ENCODE data around the gene METAP2. TPM values are rescaled to one million over a fixed set of nuclear protein-coding genes. Genes with fewer than 3 reads are reported as not detected.

Gene METAP2
- total and polyA plus RNA-seq, 2 donors (not counting 3 experiments of a cell fraction or from before 2014, with no cell fraction given), result 28.5 to 105 TPM

DNA sequence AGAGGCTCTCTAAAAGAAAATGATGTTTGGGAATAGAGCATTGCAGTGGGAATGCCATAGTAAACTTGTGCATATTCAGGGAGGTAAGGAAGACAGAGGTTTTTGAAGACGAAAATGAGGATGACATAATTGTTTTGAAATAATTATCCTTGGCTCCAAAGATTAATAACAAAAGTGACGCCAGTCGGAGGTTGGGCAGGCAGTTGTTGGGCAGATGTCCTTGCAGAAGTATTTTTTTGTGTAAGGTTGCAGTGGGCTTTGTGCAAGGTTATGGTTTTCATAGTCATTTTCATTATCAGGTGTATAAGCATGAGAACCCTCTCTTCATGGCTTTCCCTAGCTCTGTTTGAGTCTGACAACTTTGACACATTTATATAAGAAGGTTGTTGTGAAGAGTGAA, 35.3 kb downstream of the METAP2 start:
- POLR2A ChIA-PET, result interaction anchor here (0.7 kb wide), 1 partner anchor 35 kb away, joined by 3 read pairs; no protein-coding TSS in a partner anchor

More for the DNA sequence above, 35.3 kb downstream of the METAP2 start:
- no peak overlapping the region for H3K4me3 ChIP-seq (replicated peaks in 1 of 3; ENCODE audit: insufficient read depth in 1 of 3, low read depth in 1 of 3, low read length in 3 of 3)
- H3K4me1 ChIP-seq (ENCODE audit: control insufficient read depth, extremely low read depth, insufficient read depth, low read length), result no peaks in the 10 kb centered on the region
- no peaks in the 10 kb centered on the region for H3K9me1 ChIP-seq (replicated peaks; ENCODE audit: control insufficient read depth, extremely low read depth, insufficient read depth, low read length)
- H3K79me2 ChIP-seq (ENCODE audit: control insufficient read depth, insufficient read depth, low read length), result no peaks in the 10 kb centered on the region
- H3K27ac ChIP-seq (ENCODE audit: insufficient read depth, low read depth, low read length), result no peak overlapping the region
- TF ChIP-seq GATA2 (IDR thresholded peaks at IDR 0.05; ENCODE audit: insufficient read depth, insufficient read length, low read depth, low read length) (no peak), POLR2A (IDR thresholded peaks at IDR 0.05; ENCODE audit: low read depth, low read length) (no peak), EZH2 (IDR thresholded peaks at IDR 0.05; ENCODE audit: borderline replicate concordance, low read depth, low read length, severe bottlenecking) (no peak), FOS (IDR thresholded peaks at IDR 0.05; ENCODE audit: borderline replicate concordance, insufficient read depth, low read length) (no peak), POLR2AphosphoS5 (IDR thresholded peaks at IDR 0.05; ENCODE audit: insufficient read depth, low read depth, low read length) (no peak), JUN (IDR thresholded peaks at IDR 0.05; ENCODE audit: borderline replicate concordance, insufficient read depth, insufficient read length, low read depth) (no peak), MYC (IDR thresholded peaks at IDR 0.05; ENCODE audit: low read depth, low read length) (no peak)
- TF ChIP-seq, protein P1, sequence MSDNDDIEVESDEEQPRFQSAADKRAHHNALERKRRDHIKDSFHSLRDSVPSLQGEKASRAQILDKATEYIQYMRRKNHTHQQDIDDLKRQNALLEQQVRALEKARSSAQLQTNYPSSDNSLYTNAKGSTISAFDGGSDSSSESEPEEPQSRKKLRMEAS (IDR thresholded peaks at IDR 0.05; ENCODE audit: insufficient read depth, insufficient read length), result no peak
- TF ChIP-seq, protein P2, sequence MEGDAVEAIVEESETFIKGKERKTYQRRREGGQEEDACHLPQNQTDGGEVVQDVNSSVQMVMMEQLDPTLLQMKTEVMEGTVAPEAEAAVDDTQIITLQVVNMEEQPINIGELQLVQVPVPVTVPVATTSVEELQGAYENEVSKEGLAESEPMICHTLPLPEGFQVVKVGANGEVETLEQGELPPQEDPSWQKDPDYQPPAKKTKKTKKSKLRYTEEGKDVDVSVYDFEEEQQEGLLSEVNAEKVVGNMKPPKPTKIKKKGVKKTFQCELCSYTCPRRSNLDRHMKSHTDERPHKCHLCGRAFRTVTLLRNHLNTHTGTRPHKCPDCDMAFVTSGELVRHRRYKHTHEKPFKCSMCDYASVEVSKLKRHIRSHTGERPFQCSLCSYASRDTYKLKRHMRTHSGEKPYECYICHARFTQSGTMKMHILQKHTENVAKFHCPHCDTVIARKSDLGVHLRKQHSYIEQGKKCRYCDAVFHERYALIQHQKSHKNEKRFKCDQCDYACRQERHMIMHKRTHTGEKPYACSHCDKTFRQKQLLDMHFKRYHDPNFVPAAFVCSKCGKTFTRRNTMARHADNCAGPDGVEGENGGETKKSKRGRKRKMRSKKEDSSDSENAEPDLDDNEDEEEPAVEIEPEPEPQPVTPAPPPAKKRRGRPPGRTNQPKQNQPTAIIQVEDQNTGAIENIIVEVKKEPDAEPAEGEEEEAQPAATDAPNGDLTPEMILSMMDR (IDR thresholded peaks at IDR 0.05; ENCODE audit: extremely low read depth in 1 of 2, insufficient read depth in 1 of 2, low read depth in 1 of 2, low read length in 2 of 2), result no peak
- H3K9me3 ChIP-seq (replicated peaks; ENCODE audit: control insufficient read depth, insufficient read depth, low read length), result no peaks in the 10 kb centered on the region
- H3K36me3 ChIP-seq (ENCODE audit: control insufficient read depth in 2 of 2, extremely low read depth in 1 of 2, insufficient read depth in 2 of 2, low read length in 2 of 2), result peaks cover 9 to 34% of the 10 kb centered on the region in 2 experiments
- H2AFZ ChIP-seq (ENCODE audit: low read depth, low read length), result no peak overlapping the region
- intact Hi-C loops (cut with micrococcal nuclease), result no loop called here
- H3K4me2 ChIP-seq (ENCODE audit: insufficient read depth, low read length), result no peak overlapping the region
- CTCF ChIA-PET, result interaction anchor here (0.6 to 2.7 kb wide), 3 partner anchors 9 to 819 kb away, joined by 3 to 10 read pairs (median 4); no protein-coding TSS in a partner anchor
- DNase-seq (ENCODE audit: low read depth, low spot score) (no peak), FAIRE-seq (no peak)
- no peak overlapping the region for H3K9ac ChIP-seq (replicated peaks; ENCODE audit: extremely low read depth, insufficient read depth, low read length)
- no peaks in the 10 kb centered on the region for H4K20me1 ChIP-seq (replicated peaks; ENCODE audit: control insufficient read depth, extremely low read depth, insufficient read depth, low read length)
- dilution Hi-C loops (cut with MboI; ENCODE audit: extremely low pct_ligation_motif_present, low sequenced_read_pairs), result no loop called here
- no peaks in the 10 kb centered on the region for H3K27me3 ChIP-seq (ENCODE audit: control insufficient read depth in 2 of 2, insufficient read depth in 2 of 2, low read length in 2 of 2)
- BruUV-seq (replicated peaks), result no TSS peak

Data from endothelial cell of umbilical vein (primary cell).